ENCODE data around the gene HM13.
"Not testable (repeated sequence)": the region's sequence is repeated elsewhere in the genome, so short reads cannot be mapped to it uniquely, and the experiment has no call there.

Gene HM13

GRCh38 chr20:31502884-31503673 is 11.2 kb upstream of the HM13 start:
- DNase-seq = peak; percentile 86

- no peak for DNase-seq
Observed at GRCh38 chr20:31505903-31506302, 8.3 kb upstream of the HM13 start.

DNA sequence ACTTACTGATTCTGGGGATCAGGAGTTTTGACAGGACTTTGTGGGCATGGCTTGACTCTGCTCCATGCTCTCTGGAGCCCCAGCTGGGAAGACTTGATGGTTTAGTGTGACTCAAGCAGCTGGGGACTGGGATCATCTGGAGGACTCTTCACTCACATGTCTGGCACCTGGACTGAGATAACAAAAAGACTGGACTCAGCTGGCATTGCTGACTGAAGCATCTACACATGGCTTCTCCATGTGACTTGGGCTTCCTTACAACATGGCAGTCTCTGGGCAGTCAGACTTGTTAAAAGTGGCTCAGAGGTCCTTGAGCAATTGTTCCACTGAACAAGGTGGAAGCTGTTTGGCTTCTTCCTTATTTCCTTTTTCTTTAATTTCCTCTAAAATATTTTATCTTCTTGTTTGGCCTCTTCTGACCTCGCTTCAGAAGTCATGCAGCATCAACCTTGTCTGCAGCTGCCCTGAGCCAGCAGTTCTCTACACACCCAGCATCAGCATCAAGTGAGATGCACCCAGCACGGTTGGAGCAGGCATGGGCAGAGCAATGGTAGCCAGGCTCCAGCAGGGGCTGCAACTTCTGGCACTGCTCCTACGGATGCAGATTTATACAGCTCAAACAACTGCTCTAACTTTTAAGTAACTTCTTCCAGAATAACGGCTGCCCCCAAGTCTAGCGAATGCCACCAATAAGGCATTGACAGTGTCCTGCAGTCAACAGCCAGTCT is 5.6 kb upstream of the HM13 start:
- peak; percentile 45 for DNase-seq

DNA sequence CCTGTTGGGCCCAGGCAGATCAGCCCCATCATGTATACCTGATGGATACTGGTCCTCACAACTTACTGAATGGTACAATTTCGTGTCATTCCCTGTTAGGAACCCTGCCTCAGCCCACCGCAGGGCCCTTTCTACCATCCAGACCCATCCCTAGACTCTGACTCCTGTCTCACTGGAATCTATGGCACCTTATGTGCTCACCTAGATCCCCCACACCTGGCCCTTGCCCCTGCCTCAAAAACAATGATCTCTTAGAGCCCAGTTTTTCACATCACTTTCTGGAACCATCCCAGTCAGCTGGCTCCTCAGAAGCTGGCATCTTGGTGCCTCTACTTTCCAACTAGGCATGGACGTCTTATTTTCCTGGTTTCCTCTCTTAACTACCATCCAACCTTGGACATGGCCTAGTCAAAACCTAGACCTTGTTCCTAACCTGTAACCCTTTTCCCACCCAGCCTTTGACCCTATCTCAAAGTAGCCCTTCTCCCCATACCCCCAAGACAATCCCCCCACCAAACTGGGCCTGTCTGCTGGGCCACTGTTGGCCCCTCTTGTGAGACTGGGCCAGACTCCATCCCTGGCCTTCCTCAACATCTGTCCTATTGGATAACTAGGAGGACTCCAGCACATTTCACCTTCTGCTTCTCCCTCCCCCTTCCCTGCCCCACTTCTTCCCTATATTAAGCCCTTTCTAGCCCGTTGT is 981 bp downstream of the HM13 start:
- no peak for DNase-seq

GRCh38 chr20:31515775-31516107 is 1.5 kb downstream of the HM13 start:
- DNase-seq = no peak

DNA sequence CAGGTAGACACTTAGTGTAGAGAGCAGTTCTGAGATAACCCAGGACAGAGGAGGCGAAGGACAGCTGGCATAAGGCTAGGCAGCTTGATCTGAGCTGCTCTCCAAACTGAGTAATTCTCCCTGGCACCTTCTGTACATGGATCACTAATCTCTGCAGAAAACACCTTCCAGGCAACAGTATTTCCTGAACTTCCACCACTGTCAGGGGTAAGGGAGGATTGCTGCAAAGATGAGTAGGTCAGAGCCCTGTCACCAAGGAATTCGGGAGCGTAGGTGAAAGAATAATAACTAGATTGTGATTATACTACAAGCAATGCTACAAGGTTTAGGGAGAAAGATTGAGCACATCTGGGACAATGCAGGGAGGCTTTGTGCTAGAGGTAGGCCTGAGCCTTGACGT is 1.9 kb downstream of the HM13 start:
- DNase-seq = no peak

DNA sequence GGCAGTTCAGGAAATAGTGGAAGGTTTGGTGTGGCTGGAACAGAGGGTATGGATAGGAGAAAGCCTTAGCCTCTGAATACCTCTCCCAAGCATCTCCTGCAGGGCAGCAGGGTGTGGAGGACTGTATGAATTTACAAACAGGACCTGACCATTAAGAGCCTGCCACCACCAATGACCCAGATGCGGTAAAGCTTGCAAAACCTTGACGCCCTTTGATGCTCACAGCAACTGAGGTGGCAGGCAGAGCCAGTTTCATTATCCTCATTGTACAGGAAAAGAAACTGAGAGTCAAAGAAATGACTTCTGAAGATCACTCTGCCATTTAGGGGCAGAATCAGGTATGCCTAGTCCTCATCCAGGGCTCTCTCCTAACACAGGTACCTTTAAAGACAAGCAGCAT is 2.4 kb downstream of the HM13 start:
- no peak for DNase-seq

DNA sequence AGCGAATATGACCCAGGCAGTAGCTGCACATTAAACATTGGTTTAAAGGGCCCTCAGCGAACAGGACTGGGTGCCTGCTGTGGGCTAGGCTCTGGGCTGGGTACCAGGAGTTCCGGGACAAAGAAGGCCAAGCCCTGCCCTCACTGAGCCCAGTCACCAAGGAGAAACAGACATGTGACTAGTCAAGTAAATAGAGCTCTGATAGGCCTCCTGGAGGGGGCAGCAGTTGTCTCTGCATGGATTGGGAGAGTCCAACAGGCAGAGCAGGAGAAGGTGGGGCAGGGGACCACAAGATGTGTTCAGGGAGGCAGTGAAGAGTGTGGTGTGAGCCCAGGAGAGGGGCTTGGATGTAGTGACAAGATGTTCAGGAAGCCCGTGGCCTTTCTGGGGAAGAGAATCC is 3.1 kb downstream of the HM13 start:
- DNase-seq = peak; percentile 30

- not testable (repeated sequence) for DNase-seq
Observed at GRCh38 chr20:31521267-31521666, 7.0 kb downstream of the HM13 start.

GRCh38 chr20:31522731-31523130 is 8.5 kb downstream of the HM13 start:
- DNase-seq = no peak

GRCh38 chr20:31523361-31524283 is 9.4 kb downstream of the HM13 start:
- DNase-seq = no peak

GRCh38 chr20:31527266-31527665 is 13.0 kb downstream of the HM13 start:
- no peak for DNase-seq

- DNase-seq = no peak
Observed at GRCh38 chr20:31535298-31535697, 21.1 kb downstream of the HM13 start.

DNA sequence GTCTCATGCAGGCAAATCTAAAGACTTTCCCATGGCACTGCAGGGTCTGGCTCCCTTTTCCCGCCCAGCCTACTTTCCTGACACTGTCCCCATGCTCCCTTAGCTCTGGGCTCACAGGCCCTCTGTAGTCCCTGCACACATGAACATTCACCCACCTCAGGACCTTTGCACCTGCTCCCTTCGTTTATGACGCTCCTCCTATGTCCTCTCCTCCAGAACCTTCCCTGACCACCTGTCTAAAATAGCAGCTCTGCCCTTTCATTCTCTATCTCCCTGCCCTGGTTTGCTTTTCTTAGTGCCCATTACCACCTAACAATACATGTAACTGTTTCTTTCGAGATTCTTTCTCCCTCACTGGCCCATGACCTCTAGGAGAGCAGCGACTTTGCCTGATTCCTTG is 22.3 kb downstream of the HM13 start:
- no peak for DNase-seq

DNA sequence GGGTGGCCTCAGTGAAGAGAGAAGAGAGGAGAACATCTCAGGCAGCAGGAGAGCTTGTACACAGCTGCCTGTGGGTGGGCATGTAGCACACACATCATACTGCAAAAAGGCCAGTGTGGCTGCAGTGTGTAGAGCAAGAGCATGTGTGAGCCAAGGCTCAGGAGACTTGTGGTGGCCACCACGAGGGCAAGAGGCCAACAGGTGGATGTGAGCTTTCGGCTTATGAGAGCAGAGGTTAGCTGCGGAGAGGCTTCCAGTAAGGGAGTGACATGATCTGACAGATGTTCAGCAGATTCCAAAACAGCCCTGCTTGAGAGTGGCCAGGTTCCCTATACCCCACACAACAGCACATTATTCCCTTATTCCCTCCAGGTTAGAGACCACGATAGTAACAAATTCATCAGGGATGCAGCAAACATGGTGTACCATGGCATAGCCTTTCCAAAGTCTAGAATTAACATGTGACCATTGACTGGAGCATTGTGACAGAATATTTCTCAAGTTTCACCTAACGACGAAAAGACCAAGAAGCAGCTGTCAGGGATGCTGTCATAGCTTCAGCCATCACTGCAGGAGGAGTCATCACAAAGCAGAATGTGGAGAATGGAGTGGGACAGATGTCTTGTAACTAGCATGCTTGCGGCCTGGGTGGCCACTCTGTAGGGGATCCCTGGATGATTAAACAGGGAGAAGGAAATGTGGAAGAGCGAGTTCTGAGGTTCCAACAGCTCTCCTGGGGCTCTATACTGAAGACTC is 23.1 kb downstream of the HM13 start:
- no peak for DNase-seq

DNA sequence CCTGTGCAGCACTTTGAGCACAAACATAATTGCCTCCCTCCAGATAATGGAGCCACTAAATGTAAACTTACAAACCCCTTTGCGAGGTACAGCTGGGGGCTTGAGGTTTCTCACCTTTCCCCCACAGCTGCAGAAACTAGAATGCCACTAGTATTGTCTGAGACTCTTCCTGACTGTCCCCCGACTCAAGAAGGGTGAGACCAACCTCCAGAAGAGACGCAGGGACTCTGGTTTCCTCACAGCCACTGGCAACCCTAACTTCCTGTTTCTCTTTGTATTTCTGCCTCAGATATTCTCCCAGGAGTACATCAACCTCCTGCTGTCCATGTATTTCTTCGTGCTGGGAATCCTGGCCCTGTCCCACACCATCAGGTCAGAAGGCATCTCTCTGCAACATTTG is 23.6 kb downstream of the HM13 start:
- no peak for DNase-seq

DNA sequence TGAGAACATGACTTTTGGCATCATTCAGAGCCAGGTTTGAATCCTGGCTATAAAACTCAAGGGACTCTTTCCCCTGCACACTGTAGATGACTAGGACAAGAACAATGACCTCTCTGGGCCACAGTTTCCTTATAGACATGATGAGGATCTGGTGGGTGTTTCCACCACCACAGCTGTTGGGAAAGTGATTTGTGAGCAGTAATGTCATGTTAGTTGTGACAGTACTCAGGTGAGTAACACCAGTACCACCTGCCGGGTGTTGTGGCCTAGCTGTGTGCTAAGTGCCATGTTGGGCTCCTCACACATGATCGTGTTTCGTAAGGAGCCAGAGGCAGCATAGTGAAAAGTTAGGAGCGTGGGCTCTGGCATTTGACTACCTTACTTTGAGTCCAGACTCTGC is 24.1 kb downstream of the HM13 start:
- DNase-seq = no peak

DNA sequence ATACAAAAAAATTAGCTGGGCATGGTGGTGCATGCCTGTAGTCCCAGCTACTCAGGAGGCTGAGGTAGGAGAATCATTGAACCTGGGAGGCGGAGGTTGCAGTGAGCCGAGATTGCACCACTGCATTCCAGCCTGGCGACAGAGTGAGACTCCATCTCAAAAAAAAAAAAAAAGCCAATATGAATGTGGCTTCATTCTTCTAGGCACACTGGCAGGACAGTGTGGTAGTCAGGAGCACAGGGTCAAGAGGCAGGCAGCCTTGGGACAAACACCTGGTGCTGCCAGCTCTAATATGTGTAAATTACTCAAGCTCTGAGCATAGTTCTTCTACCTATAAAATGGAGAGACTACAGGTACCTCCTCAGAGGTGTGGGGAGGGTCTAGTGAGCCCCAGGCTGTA is 25.4 kb downstream of the HM13 start:
- DNase-seq = not testable (repeated sequence)

GRCh38 chr20:31540406-31540805 is 26.2 kb downstream of the HM13 start:
- DNase-seq = no peak

GRCh38 chr20:31542201-31542842 is 28.1 kb downstream of the HM13 start:
- DNase-seq = no peak

- no peak for DNase-seq
Observed at GRCh38 chr20:31542963-31543362, 28.7 kb downstream of the HM13 start.

Data from OCI-M1 (cell line).